Stimulated activated CD8-positive, alpha-beta memory T cell treated with anti-CD3 and anti-CD28 coated beads, Interleukin-12 subunit alpha, Interleukin-12 subunit beta, amount 100 ng/mL, for 4 hours (primary cell): ENCODE measurements around the gene B9D2.
A peak's percentile ranks its signal among the peaks of the same experiment; 100 is the strongest.

Experiments used
- DNase-seq: peaks from one replicate; pipeline ENCODE4 v3.0.0-alpha.2; 2020; ENCODE audit warnings: low read depth

Gene B9D2

GRCh38 chr19:41327576-41328156 is 36.3 kb downstream of the B9D2 start:
- DNase-seq, result peak; percentile 84

- DNase-seq, result no peak
Measured at GRCh38 chr19:41327076-41327575, 36.8 kb downstream of the B9D2 start.

GRCh38 chr19:41325947-41326706 is 37.8 kb downstream of the B9D2 start:
- DNase-seq, result no peak

GRCh38 chr19:41325640-41325946 is 38.4 kb downstream of the B9D2 start:
- no peak for DNase-seq

- peak; percentile 42 for DNase-seq
Measured at GRCh38 chr19:41324921-41325639, 38.9 kb downstream of the B9D2 start.

GRCh38 chr19:41324231-41324702 is 39.7 kb downstream of the B9D2 start:
- DNase-seq, result no peak

- DNase-seq, result no peak
Measured at GRCh38 chr19:41323430-41324125, 40.4 kb downstream of the B9D2 start.

GRCh38 chr19:41323023-41323422 is 40.9 kb downstream of the B9D2 start:
- DNase-seq, result no peak

GRCh38 chr19:41322451-41322850 is 41.5 kb downstream of the B9D2 start:
- no peak for DNase-seq

GRCh38 chr19:41321600-41322270 is 42.2 kb downstream of the B9D2 start:
- no peak for DNase-seq

GRCh38 chr19:41321204-41321599 is 42.7 kb downstream of the B9D2 start:
- no peak for DNase-seq

GRCh38 chr19:41320568-41320967 is 43.4 kb downstream of the B9D2 start:
- no peak for DNase-seq

GRCh38 chr19:41320185-41320518 is 43.8 kb downstream of the B9D2 start:
- DNase-seq, result no peak

- DNase-seq, result no peak
Measured at GRCh38 chr19:41319500-41320184, 44.3 kb downstream of the B9D2 start.

- no peak for DNase-seq
Measured at GRCh38 chr19:41318696-41319499, 45.1 kb downstream of the B9D2 start.

- DNase-seq, result no peak
Measured at GRCh38 chr19:41316306-41316920, 47.5 kb downstream of the B9D2 start.

- no peak for DNase-seq
Measured at GRCh38 chr19:41311613-41312012, 52.3 kb downstream of the B9D2 start.

GRCh38 chr19:41311072-41311471 is 52.9 kb downstream of the B9D2 start:
- DNase-seq, result no peak

- DNase-seq, result peak; percentile 82
Measured at GRCh38 chr19:41310033-41310831, 53.7 kb downstream of the B9D2 start, which contains the start of gene CCDC97. Gene CCDC97, plus strand, starts transcription at chr19:41310172. Its CDS starts 139 bp downstream, at chr19:41310311.
